ENCODE measurements around the gene PSENEN.

The PSENEN gene

DNA sequence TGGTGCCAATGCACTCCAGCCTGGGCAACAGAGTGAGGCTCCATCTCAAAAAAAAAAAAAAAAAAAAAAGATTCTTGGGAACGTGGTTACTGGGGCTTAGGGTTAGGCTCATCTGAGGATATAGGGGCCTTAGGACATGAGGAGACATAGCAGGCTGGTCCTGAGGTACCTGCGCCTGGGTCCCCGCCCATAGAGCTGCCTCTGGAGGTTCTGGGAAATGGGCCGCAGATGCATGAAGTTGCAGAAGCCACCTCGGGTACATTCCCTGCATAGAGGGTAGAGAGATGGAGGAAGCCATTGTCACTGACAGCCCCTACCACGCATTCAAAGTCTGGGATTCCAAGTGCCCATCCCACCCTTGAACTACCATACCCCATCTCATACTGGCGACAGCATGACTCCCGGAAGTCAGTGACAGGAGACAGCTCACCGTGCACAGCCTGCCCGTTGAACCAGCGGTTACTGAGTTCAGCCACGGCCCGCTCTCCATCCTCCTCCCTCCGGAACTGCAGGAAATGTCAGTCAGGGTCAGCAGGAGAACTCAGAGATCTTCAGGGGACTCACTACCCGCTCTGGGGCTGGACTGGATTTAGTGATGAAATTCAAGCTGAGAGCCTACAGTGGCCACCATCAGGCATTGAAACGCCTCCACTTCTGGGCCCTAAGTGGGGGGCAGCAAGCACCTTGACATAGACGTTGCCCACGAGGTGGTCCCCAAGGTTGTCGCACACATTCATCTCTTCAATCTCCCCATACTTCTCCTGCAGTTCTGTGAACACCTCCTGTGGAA, 1.6 kb upstream of the PSENEN start:
- TF ChIP-seq, protein P1, sequence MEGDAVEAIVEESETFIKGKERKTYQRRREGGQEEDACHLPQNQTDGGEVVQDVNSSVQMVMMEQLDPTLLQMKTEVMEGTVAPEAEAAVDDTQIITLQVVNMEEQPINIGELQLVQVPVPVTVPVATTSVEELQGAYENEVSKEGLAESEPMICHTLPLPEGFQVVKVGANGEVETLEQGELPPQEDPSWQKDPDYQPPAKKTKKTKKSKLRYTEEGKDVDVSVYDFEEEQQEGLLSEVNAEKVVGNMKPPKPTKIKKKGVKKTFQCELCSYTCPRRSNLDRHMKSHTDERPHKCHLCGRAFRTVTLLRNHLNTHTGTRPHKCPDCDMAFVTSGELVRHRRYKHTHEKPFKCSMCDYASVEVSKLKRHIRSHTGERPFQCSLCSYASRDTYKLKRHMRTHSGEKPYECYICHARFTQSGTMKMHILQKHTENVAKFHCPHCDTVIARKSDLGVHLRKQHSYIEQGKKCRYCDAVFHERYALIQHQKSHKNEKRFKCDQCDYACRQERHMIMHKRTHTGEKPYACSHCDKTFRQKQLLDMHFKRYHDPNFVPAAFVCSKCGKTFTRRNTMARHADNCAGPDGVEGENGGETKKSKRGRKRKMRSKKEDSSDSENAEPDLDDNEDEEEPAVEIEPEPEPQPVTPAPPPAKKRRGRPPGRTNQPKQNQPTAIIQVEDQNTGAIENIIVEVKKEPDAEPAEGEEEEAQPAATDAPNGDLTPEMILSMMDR (conservative IDR thresholded peaks at IDR 0.05; ENCODE audit: low read length) = no peak
- TF ChIP-seq EZH2phosphoT487 (IDR thresholded peaks at IDR 0.05; ENCODE audit: borderline replicate concordance) = no peak
- H3K9ac ChIP-seq (ENCODE audit: low read depth, low read length, poor library complexity, severe bottlenecking) = no peak overlapping the region
- peak overlapping the region; percentile 72 for H3K4me2 ChIP-seq (ENCODE audit: low read depth, low read length, poor library complexity, severe bottlenecking)
- H3K4me1 ChIP-seq (ENCODE audit: insufficient read depth, low read length, poor library complexity, severe bottlenecking) = peaks cover 21% of the 10 kb centered on the region
- H3K9me2 ChIP-seq (replicated peaks; ENCODE audit: low read depth, low read length) = no peaks in the 10 kb centered on the region
- peaks cover 12% of the 10 kb centered on the region for H3K79me2 ChIP-seq (ENCODE audit: insufficient read depth, low read length)
- H3F3A ChIP-seq (ENCODE audit: low read depth) = no peaks in the 10 kb centered on the region
- H3K36me3 ChIP-seq (ENCODE audit: insufficient read depth, low read length) = peaks cover 2% of the 10 kb centered on the region; the same call in 1 of the 2 replicates
- no peaks in the 10 kb centered on the region for H4K20me1 ChIP-seq (ENCODE audit: insufficient read depth, low read length, poor library complexity, severe bottlenecking)
- H3K27me3 ChIP-seq (ENCODE audit: insufficient read depth, low read length, poor library complexity, severe bottlenecking) = no peaks in the 10 kb centered on the region
- no peak overlapping the region for H2AFZ ChIP-seq (ENCODE audit: low read length)
- no peaks in the 10 kb centered on the region for H3K9me3 ChIP-seq (ENCODE audit: insufficient read depth, low read depth, low read length)
- H3K4me3 ChIP-seq (ENCODE audit: low read length, poor library complexity, severe bottlenecking) = peak overlapping the region; percentile 85

GRCh38 chr19:35744430-35745327, 772 bp upstream of the PSENEN start:
- Histone ChIP-seq H3K4me2 (ENCODE audit: low read depth, low read length, poor library complexity, severe bottlenecking) (peak overlapping the region; percentile 72), H2AFZ (ENCODE audit: low read length) (peak overlapping the region; percentile 69), H3K27me3 (ENCODE audit: insufficient read depth, low read length, poor library complexity, severe bottlenecking) (no peaks in the 10 kb centered on the region), H3K9me3 (ENCODE audit: insufficient read depth, low read depth, low read length) (no peaks in the 10 kb centered on the region), H4K20me1 (ENCODE audit: insufficient read depth, low read length, poor library complexity, severe bottlenecking) (no peaks in the 10 kb centered on the region), H3K4me1 (ENCODE audit: insufficient read depth, low read length, poor library complexity, severe bottlenecking) (peaks cover 24% of the 10 kb centered on the region), H3K9me2 (replicated peaks; ENCODE audit: low read depth, low read length) (no peaks in the 10 kb centered on the region), H3K79me2 (ENCODE audit: insufficient read depth, low read length) (peaks cover 16% of the 10 kb centered on the region), H3K36me3 (ENCODE audit: insufficient read depth, low read length) (no peaks in the 10 kb centered on the region), H3K4me3 (ENCODE audit: low read length, poor library complexity, severe bottlenecking) (peak overlapping the region; percentile 85), H3F3A (ENCODE audit: low read depth) (no peaks in the 10 kb centered on the region), H3K9ac (ENCODE audit: low read depth, low read length, poor library complexity, severe bottlenecking) (peak overlapping the region; percentile 92)
- TF ChIP-seq, protein P1 (conservative IDR thresholded peaks at IDR 0.05; ENCODE audit: low read length) = peak; percentile 48
- TF ChIP-seq EZH2phosphoT487 (IDR thresholded peaks at IDR 0.05; ENCODE audit: borderline replicate concordance) = no peak

DNA sequence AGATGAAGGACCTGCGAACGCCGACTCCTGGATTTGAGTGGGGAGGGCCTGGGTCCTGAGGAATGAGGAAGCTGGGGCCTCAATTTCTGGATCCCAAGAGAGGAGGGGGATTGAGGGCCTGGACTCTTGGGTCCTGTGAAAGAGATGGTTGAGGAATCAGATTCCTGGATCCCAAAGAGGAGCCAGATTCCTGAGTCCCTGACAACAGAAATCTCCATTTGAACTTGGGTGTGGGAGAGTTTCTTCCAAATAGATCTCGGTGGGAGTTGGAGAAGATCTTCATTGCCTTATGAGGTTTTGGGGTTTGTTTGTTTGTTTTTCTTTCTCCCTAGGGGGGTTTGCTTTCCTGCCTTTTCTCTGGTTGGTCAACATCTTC, 624 bp downstream of the PSENEN start:
- H3K36me3 ChIP-seq (ENCODE audit: insufficient read depth, low read length) = no peaks in the 10 kb centered on the region
- H3K27me3 ChIP-seq (ENCODE audit: insufficient read depth, low read length, poor library complexity, severe bottlenecking) = no peaks in the 10 kb centered on the region
- TF ChIP-seq, protein P1 (conservative IDR thresholded peaks at IDR 0.05; ENCODE audit: low read length) = no peak
- no peaks in the 10 kb centered on the region for H4K20me1 ChIP-seq (ENCODE audit: insufficient read depth, low read length, poor library complexity, severe bottlenecking)
- peak overlapping the region; percentile 86 for H3K9ac ChIP-seq (ENCODE audit: low read depth, low read length, poor library complexity, severe bottlenecking)
- no peaks in the 10 kb centered on the region for H3F3A ChIP-seq (ENCODE audit: low read depth)
- H3K9me3 ChIP-seq (ENCODE audit: insufficient read depth, low read depth, low read length) = no peaks in the 10 kb centered on the region
- H2AFZ ChIP-seq (ENCODE audit: low read length) = peak overlapping the region; percentile 53; the same call in 1 of the 2 replicates
- peaks cover 30% of the 10 kb centered on the region for H3K4me1 ChIP-seq (ENCODE audit: insufficient read depth, low read length, poor library complexity, severe bottlenecking)
- no peaks in the 10 kb centered on the region for H3K9me2 ChIP-seq (replicated peaks; ENCODE audit: low read depth, low read length)
- H3K4me2 ChIP-seq (ENCODE audit: low read depth, low read length, poor library complexity, severe bottlenecking) = peak overlapping the region; percentile 93
- peaks cover 22% of the 10 kb centered on the region for H3K79me2 ChIP-seq (ENCODE audit: insufficient read depth, low read length)
- peak overlapping the region; percentile 85 for H3K4me3 ChIP-seq (ENCODE audit: low read length, poor library complexity, severe bottlenecking)

Measured in Loucy (cell line).